ENCODE measurements around the gene ZNF408.
"Not testable (repeated sequence)": the region's sequence is repeated elsewhere in the genome, so short reads cannot be mapped to it uniquely, and the experiment has no call there.

ZNF408 gene

DNA sequence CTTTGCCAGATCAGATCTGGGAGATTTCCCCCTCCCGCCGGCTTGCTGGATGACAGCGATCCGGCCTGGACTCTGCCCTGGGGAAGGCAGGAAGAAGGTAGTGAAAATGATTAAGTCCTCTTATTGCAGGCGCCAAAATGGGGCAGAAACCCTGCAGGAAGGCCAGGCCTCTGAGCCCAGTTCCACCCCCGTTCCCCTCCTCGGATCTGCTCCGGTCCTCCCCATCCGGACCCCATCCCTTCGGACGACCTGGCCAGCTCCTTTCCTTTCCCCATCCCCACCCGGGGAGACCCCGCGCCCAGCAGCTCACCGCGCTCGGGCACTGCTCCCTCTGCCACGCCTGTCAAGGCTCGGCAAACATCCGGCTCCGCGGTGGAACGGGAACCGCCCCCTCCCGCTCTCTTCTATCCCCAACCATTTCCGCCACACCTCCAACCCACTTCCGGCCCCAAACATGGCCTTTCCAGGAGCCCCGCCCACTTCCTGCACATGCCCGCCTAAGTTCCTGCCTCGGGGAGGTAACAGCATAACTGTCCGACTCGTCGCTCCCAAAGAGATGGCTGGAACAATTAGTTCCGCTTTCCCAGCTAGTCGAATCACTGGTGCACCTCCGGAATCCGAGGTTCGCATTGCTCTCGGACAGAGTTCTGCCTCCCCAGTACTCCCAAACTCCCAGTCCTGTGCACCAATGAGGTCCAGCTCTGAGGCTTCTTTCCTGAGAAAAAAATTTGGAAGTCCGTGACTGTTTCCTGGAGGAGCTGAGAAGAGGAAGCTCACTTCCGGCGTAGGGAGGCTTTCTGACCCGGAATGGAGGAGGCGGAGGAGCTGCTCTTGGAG is at the start of gene ZNF408, which contains the start of gene ARHGAP1:
ZNF408 (plus strand) TSS at position 791 of the 837 bp plus-strand sequence; CDS start at position 808, 17 bp downstream.
ARHGAP1 (minus strand) TSS at position 379 of the 837 bp plus-strand sequence. CDS start 4,512 bp downstream, outside the sequence.
- DNase-seq (ENCODE audit: low read depth) = peak; percentile 97

DNA sequence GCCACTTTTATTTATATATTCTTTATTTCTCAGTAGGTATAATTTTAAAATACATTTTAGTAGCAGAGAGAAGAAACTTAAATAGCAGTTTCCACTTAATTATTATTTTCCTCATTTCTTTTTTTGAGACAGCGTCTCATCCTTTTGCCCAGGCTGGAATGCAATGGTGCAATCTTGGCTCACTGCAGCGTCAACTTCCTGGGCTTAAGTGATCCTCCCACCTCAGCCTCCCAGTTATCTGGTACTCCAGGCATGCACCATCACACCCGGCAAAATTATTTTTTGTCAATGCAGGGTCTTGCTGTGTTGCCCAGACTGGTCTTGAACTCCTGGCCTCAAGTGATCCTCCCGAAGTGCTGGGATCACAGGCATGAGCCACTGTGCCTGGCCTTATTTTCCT is 45.2 kb upstream of the ZNF408 start:
- no peak for DNase-seq (ENCODE audit: low read depth)

DNA sequence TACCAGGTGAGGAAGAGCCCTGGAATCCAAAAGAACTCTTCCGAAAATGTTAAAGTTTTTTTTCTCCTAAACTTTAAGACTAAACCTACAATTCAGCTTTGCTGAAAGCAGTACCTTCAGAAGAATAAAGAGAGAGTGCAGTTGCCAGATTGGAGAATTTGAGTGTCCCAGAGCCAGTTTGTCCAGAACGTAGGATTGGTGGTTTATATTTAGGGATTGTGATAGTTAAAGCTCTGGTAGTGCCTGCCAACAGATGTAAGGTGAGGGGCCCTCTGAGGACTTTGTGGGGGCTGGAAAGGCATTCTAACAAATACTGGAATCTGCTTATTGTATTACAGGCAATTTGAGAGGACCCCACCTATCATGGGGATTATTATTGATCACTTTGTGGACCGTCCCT is 43.6 kb upstream of the ZNF408 start:
- no peak for DNase-seq (ENCODE audit: low read depth)

DNA sequence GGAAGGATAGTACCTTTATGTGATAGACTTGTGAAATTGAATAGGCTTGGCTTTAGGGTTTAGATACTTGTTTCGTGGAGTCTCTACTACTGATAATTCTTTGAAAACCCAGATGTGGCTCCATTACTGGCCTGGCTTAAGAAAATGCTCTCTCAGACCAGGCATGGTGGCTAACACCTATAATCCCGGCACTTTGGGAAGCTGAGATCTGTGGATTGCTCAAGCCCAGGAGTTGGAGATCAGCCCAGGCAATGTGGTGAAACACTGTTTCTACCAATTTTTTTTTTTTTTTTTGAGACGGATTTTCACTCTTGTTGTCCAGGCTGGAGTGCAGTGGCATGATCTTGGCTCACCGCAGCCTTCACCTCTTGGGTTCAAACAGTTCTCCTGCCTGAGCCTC is 42.6 kb upstream of the ZNF408 start:
- DNase-seq (ENCODE audit: low read depth) = peak; percentile 62

DNA sequence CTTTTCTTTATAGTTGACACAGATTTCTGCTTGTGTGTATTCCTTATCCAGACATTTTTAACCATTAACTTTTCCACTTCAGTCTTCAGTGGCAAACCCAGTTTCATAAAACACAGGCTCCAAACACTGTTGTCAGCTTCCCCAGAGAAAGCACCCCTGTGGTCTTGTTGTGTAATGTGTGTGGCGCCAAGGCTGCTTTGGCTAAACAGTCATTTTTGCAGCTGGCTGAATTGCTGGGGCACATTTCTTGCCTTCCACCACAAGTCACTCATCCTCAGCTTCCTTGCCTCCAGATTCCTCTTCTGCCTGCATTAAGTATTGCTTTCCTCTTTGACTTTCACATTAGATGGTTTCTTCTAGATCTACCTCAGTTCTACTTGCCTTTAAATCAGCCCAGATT is 40.9 kb upstream of the ZNF408 start:
- peak; percentile 21 for DNase-seq (ENCODE audit: low read depth)

DNA sequence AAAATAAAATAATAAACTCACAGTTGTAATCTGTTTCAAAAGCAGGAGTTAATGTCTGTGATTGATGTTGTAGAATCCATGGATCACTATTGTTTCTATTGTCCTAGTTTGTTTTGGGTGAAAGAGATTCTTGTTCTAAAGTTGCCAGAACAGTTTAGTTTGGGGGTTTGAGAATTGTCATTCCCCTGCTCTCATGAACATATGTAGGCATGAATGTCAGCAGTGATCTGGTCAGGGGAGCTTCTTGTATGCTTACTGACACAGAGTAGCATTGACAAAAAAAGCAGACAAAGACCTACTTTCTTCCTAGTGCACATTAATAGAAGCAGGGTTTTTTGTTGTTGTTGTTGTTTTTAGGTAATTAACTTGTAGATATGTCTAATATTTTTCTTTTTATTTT is 39.0 kb upstream of the ZNF408 start:
- no peak for DNase-seq (ENCODE audit: low read depth)

DNA sequence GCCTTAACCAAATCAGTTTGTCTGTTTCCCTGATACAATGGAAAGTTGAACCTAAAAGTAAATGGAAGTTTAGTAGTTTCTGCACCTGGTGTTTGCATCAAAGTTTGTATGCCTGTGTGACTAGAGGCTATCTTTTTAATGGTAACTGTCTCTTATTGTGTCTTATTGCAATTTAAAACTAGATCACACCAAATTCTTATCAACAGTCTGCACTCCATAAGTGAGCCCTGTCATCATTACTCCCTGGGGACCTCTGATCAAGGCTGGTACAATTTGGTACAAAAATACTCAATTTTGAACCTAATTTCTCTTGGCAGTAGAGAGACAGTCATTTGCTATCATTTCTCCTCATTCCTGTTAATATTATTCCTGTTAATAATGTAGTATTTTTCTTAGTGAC is 38.5 kb upstream of the ZNF408 start:
- DNase-seq (ENCODE audit: low read depth) = no peak

DNA sequence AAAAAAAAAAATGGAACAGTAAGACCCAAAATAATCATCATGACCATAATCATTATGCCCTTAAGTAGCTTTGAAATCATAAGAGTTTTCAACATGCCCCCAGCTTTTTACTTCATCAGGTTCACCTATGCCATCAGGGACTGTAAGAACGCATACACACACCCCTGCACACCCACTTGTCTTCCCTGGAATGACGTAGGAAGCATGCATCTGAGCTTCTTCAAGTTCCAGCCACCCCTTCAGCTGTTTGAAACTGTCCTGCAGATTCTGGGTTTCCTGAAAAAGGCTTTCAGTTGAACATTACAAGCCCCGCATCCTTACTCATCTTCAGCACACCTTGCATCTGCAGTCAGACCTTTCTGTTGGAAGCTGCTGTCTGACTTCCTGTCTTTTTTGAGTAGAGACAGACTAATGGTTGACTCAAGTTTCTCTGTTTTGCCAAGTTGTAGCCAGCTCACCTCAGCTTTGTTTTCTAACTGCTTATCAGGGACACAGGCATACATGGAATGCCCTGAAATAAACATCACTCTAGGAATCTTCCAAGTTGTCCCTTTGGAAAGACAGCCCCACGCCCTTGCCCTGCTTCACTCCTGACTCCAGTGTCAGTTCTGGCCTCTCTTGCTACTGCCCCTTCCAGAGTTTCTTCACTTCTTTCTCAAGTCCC is 37.4 kb upstream of the ZNF408 start:
- no peak for DNase-seq (ENCODE audit: low read depth)

DNA sequence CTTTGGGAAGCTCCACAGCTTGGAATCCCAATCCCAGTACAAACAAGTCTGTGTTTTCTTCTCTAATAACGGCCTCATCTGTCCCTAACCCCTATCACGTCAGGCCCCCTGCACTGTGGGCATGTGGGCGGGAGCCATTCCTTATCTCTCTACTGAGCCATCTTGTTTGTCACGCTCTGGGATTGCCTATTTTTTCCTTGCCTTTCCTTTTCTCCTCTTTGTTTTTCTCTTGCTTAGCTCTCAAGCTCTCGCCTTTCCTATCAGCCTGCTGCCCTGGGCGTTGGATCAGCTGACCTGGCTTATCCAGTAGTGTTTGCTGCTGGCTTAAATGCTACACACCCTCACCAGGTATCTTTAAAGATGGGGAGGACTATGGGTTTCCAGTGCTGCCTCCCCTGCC is 36.2 kb upstream of the ZNF408 start:
- no peak for DNase-seq (ENCODE audit: low read depth)

DNA sequence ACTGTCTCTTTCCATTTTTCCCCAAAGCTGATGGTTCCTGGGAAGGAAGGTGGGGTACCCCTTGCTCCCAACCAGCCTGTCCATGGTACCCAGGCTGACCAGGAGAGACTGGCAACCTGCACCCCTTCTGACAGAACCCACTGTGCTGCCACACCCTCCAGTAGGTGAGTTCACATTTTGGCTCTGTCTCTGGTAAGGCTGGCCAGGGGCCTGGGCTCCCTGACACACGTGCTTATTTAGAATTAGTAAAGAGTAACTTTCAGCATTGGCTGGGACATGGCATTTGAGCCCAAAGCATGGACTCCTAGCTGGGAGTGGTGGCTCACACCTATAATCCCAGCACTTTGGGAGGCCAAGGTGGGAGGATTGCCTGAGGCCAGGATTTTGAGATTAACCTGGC is 35.5 kb upstream of the ZNF408 start:
- DNase-seq (ENCODE audit: low read depth) = no peak

DNA sequence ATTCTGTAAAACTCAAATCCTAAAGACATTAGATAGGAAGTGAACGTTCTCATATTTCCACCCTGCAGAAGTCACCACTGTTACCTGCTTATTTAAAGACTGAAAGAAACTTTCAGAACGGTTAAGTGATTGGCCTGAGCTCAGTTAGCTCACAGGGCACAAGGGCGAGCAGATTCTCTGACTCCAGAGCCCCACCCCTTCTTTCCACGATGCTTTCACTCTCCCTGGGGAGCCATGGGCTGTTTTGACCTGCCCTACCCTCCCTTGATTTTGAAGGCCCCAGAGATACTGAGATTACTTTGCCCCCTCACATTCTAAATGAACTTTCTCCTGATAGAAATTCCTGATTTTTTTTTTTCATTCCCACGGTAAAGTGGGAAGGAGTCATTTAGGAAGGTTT is 34.3 kb upstream of the ZNF408 start:
- DNase-seq (ENCODE audit: low read depth) = no peak

DNA sequence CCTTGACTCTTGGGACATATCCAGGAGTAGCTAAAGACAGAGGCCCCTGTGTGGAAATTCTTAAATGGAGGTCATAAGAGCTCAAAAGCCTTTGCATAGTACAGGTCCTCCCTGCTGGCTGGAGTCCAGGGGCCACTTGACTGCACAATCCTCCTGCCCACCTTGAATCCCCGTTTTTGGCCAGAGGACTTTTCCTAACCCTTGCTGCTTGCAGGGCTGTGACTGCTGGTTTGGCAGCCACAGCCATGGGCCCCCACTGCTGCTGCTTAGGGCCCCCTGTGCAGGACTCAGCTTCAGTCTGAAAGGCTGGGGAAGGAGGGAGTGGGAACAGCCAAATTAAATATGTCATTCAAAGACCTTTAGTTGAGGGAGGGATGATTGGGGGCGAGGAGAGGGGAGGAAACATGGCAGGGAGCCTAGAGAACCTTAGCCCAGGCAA is 33.8 kb upstream of the ZNF408 start:
- DNase-seq (ENCODE audit: low read depth) = no peak

DNA sequence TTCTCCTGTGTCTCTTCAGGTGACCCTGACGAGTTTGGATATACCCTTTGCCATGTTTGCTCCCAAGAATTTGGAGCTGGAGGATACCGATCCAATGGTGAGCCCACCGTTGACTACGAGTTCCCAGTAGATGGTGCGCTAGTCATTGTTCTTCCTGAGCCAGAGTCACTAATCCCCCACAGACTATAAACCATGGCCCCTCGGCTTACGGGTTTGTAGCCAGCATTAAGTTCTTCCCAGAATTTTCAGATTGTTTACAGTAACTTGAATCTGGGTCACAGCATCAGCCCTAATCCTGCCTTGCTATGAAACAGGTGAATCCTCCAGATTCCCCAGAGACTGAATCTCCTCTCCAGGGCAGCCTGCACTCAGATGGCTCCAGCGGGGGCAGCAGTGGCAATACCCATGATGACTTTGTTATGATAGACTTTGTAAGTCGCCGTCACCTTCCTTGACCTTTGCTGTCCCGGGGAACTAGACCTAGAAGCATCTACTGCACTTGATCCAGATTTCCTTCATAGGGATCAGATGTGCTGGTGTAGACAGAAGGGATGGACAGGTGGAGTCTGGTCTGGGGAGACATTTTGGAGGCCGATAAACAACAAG is 32.2 kb upstream of the ZNF408 start:
- no peak for DNase-seq (ENCODE audit: low read depth)

DNA sequence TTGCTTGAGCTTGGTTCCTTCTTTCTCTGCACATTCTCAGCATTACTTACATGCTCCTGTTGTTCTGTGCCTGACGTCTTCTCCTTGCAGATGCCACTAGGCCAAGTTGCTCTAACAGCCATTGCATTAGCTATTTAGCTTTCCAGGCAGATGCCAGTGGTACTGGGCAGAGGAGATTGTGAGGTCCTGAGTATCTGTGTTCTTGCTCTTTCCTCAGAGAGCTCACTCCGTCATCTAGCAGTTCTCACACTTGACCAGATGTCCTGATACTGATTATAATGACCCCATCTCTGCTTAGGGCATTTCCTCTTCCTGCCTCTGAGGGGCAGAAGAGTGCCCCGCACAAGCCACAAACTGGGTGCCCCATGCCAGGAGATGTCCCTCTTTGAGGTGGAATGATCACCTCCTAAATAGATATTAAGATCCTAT is 31.1 kb upstream of the ZNF408 start:
- no peak for DNase-seq (ENCODE audit: low read depth)

DNA sequence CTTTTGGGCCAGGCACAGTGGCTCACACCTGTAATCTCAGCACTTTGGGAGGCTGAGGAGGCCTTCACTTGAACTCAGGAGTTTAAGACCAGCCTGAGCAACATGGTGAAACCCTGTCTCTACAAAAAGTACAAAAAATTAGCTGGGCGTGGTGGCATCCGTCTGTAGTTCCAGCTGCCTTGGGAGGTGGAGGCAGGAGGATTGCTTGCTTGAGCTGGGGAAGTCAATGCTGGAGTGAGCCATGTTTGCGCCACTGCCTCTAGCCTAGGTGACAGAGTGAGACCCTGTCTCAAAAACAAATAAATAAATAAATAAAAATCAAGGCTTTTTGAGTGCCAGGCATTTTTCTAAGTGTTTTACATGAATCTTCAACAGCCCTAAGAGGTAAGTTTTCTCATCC is 30.3 kb upstream of the ZNF408 start:
- DNase-seq (ENCODE audit: low read depth) = not testable (repeated sequence)

DNA sequence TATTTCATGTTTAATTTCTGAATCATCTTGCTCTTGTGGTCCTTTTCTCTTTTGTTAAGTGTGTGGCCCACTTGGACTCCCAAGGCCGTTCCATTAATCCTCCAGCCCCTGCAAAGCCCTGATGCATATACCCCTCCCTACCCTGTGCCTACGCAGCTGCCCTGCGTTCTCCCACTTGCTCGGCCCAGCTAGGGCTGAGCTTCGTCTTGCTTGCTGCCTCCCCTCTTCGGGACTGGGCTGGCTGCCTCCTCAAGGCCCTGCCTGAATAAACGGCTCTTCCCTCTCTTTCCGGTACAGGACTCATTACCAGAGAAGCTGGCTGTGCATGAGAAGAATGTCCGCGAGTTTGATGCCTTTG is 28.9 kb upstream of the ZNF408 start:
- no peak for DNase-seq (ENCODE audit: low read depth)

DNA sequence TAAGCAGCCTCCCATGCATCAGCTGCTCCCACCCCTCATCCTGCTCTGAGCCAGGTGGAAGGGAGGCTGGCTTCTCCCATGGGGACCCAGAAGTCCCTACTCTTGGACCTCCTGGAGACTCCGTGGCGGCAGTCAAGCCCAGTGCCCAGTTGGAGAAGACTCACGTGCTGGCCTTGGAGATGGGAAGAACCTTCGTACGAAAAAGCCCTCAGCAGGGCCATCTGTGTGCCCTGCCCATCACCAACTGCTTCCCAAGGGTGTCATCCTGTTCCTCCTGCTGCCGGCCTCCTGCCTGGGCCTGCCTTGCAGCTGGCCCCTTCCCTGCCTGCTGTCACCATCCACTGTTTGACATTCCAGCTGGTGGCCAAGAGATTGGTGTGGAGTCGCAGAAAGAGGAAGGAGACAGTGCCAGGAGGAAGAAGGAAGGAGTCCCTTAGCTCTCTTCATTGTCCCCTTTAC is 28.4 kb upstream of the ZNF408 start:
- DNase-seq (ENCODE audit: low read depth) = no peak

DNA sequence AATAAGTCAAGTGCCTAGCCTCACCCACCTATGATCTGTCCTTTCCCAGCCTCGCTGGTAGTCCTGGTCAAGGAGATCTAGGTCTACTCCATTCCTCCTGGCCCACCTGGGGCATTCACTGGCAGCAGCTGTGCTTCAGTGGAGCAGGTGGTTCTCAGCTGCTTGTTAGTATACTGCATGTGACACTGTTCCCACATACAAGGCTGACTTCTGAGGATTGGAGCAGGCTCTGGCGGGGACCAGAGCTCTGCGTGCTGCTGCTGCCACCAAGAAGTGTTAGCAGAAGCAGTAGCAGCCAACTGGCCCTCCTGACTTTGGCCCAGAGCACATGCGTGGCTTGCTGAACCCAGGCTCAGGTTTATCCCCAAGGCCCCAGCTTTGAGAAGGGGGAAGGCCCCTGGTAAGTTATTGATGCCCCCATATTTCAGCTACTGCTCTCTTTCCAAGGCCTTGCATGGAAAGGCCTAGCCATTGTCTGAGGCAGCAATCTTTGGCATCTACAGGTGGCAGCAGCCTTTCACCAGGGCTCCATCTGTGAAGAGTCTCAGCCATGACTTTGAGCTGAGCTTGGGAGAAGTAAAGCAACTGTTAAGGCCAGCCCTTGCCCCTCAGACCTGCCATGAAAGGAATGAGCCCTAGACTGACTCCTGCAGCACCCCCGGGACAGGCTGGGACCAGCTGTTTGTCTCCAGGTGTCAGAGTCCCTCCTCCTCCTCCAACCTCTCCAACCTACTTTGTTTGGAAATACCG is 26.9 kb upstream of the ZNF408 start:
- no peak for DNase-seq (ENCODE audit: low read depth)

DNA sequence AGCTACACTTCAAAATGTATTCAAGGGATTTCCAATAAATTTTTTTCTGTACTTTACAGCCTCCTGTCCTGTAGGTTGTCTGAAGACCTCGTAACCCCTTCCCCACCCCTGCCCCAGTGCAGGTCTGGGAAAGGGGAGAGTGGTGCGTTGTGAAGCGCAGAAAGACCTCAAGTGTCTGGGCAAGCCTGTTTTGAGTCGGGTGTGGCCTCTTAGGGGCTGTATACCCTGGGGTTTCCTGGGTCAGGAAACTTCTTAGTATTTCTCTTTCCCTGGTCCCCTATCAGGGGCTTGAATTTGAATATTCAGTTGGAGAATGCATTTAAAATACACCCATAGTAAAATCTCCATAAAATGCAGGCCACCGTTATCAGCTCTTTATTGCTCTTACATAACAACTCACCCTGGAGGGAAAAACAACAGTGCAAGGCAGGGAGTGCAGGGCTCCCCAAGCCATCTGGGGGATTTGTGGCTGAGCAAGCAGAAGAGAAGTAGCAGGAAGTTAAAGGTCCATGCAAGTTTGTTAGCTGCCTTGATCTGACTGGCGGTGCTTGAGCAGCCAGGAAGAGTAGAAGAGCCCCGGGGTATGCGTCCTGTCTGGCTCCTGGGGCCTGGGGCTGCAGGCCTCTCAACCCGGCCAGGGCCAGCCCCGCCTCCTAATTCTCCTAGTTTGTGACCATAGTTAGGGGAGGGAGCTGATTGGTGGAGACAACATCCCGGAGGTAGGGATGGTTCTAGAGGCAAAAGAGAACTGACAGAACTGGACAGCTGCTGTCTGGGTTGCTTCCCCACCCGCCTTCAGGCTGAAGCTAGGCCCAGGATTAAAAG is 26.2 kb upstream of the ZNF408 start:
- DNase-seq (ENCODE audit: low read depth) = no peak

DNA sequence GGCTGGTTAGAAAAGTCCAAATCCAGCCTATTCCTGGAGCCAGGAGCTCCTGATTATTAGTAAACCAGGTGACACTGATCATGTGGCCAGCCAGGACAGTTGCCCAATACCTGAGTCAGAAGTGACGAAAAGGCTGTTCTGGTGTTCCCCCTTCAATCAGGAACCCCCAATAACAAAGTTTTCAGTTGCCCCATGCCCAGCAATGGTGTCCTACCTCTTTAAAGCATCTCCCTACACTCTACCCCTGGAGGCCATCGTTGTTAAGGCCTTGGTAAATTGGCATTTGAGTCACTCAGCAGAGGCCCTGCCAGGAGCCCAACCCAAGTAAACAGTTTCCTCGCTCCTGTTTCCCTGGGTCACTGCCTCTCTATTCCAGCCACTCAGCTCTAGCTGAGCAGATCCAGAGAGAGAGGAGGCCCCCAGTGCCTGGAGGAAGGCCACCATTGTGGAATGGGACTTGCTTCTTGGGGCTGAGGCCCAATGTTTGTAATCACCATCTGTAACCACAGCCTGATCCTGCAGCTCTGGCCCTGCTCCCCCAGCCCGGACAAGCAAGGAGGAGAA is 25.5 kb upstream of the ZNF408 start:
- DNase-seq (ENCODE audit: low read depth) = peak; percentile 47

DNA sequence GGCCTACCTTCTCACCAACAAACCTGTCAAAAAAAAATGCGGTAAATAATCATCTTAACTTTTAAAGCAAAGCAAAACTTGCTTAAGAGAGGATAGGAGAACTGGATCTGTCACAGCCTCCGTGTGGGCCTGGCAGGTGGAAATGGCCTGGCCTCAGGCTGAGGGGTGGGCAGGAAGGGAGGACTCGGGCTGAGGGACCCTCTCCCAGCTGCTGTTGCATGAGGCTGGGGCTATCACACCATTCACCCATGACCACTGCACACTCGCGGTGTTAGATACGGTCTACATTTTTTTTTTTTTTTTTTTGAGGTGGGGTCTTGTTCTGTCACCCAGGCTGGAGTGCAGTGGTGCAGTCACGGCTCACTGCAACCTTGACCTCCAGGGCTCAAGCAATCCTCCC is 24.9 kb upstream of the ZNF408 start:
- DNase-seq (ENCODE audit: low read depth) = no peak

All from fibroblast of the conjunctiva (primary cell).